IMR-90 (cell line): ENCODE data around the gene RET. TPM values are rescaled to one million over a fixed set of nuclear protein-coding genes. Genes with fewer than 3 reads are reported as not detected.

Experiments used
- ATAC-seq: fragments of 200-7000 bp; cut with Tn5 transposase; 2 replicates; pipeline ENCODE4 v1.9.1; 2020; ENCODE audit warnings: low read depth, mild to moderate bottlenecking, moderate library complexity
- BruUV-seq: library from RNA; stranded (reverse); fragments of 400-500 nt; replicated peaks from 2 replicates; lab custom pipeline; 2021; lab: Mats Ljungman, UMichigan
- CTCF ChIA-PET: fragments of 300-600 bp; formaldehyde crosslinking; extraction: SDS; loops from one replicate; lab custom pipeline; 2021; ENCODE audit warnings: antibody characterized with exemption; lab: Yijun Ruan, JAX
- POLR2A ChIA-PET: fragments of 300-600 bp; sonication (Branson Sonifier 250); formaldehyde crosslinking; loops from one replicate; lab custom pipeline; 2022; ENCODE audit warnings: antibody characterized with exemption; ENCODE audit not compliant: unreplicated experiment; lab: Charles Lee
- DNase-seq: peaks from one replicate; pipeline ENCODE4 v3.0.0; 2013
- H2AFZ ChIP-seq: replicated peaks from 2 replicates; pipeline ENCODE3; 2013; ENCODE audit warnings: low read length, mild to moderate bottlenecking; ENCODE audit not compliant: poor library complexity
- H2AK5ac ChIP-seq: 2 replicates; pipeline ENCODE4 v1.6.1; 2013; ENCODE audit warnings: low read depth, low read length, inconsistent platforms
- H2AK9ac ChIP-seq: replicated peaks from 2 replicates; pipeline ENCODE3; 2013; ENCODE audit warnings: mild to moderate bottlenecking, low read depth, low read length, moderate library complexity; ENCODE audit not compliant: poor library complexity
- H2BK120ac ChIP-seq: 2 replicates; pipeline ENCODE4 v1.6.1; 2013; ENCODE audit warnings: low read depth, low read length, inconsistent platforms
- H2BK15ac ChIP-seq: 3 replicates; pipeline ENCODE4 v1.6.1; 2013; ENCODE audit warnings: low read depth, low read length, inconsistent platforms
- H2BK20ac ChIP-seq: 2 replicates; pipeline ENCODE4 v1.6.1; 2013; ENCODE audit warnings: low read depth, mild to moderate bottlenecking, inconsistent platforms, low read length, moderate library complexity
- H2BK5ac ChIP-seq: 2 replicates; pipeline ENCODE4 v1.6.1; 2013; ENCODE audit warnings: mild to moderate bottlenecking, low read depth, low read length, inconsistent platforms; ENCODE audit not compliant: poor library complexity, severe bottlenecking
- H3K14ac ChIP-seq: replicated peaks from 2 replicates; pipeline ENCODE4 v1.6.1; 2013; ENCODE audit warnings: low read depth, low read length, inconsistent platforms
- H3K18ac ChIP-seq: 2 replicates; pipeline ENCODE4 v1.6.1; 2013; ENCODE audit warnings: low read depth, low read length, control low read depth
- H3K23ac ChIP-seq: 2 replicates; pipeline ENCODE4 v1.6.1; 2013; ENCODE audit warnings: low read depth, low read length, inconsistent platforms
- H3K27ac ChIP-seq: 2 replicates; pipeline ENCODE4 v1.5.1; 2013; ENCODE audit warnings: mild to moderate bottlenecking, control low read depth, low read length; ENCODE audit not compliant: insufficient read depth
- H3K27me3 ChIP-seq: 2 replicates; pipeline ENCODE4 v1.6.1; 2013; ENCODE audit warnings: low read length; ENCODE audit not compliant: control insufficient read depth, insufficient read depth
- H3K36me3 ChIP-seq: 2 replicates; pipeline ENCODE4 v1.6.1; 2013; ENCODE audit warnings: low read length, mixed read lengths; ENCODE audit not compliant: control insufficient read depth, insufficient read depth
- H3K4ac ChIP-seq: 2 replicates; pipeline ENCODE4 v1.6.1; 2013; ENCODE audit warnings: low read depth, low read length, inconsistent platforms
- H3K4me1 ChIP-seq: 2 replicates; pipeline ENCODE4 v1.6.1; 2013; ENCODE audit warnings: low read length, mixed read lengths; ENCODE audit not compliant: control insufficient read depth, insufficient read depth
- H3K4me2 ChIP-seq: 2 replicates; pipeline ENCODE4 v1.6.1; 2013; ENCODE audit warnings: low read depth, mild to moderate bottlenecking, control low read depth, low read length, moderate library complexity
- H3K4me3 ChIP-seq: 2 replicates; pipeline ENCODE4 v1.5.1; 2013; ENCODE audit warnings: low read depth, mild to moderate bottlenecking, control low read depth, low read length, moderate library complexity; ENCODE audit not compliant: insufficient read depth
- H3K56ac ChIP-seq: 2 replicates; pipeline ENCODE4 v1.6.1; 2013; ENCODE audit warnings: low read length, inconsistent platforms; ENCODE audit not compliant: insufficient read depth; ENCODE audit errors: extremely low read depth
- H3K79me1 ChIP-seq, 2 experiments: 2 replicates each; pipeline ENCODE4 v1.6.1; 2013; ENCODE audit warnings: low read length in 2 of 2, inconsistent platforms in 1 of 2, low read depth in 1 of 2
- H3K9ac ChIP-seq: 2 replicates; pipeline ENCODE4 v1.6.1; 2013; ENCODE audit warnings: low read depth, low read length, control low read depth
- H3K9me1 ChIP-seq: 2 replicates; pipeline ENCODE4 v1.6.1; 2013; ENCODE audit warnings: low read length, inconsistent platforms; ENCODE audit not compliant: insufficient read depth
- H3K9me3 ChIP-seq: 2 replicates; pipeline ENCODE4 v1.6.1; 2013; ENCODE audit warnings: low read length; ENCODE audit not compliant: control insufficient read depth, insufficient read depth
- H4K20me1 ChIP-seq: 2 replicates; pipeline ENCODE4 v1.6.1; 2013; ENCODE audit warnings: low read length, inconsistent platforms; ENCODE audit not compliant: insufficient read depth
- H4K5ac ChIP-seq: 2 replicates; pipeline ENCODE4 v1.6.1; 2013; ENCODE audit warnings: mild to moderate bottlenecking, low read depth, low read length, control low read depth
- H4K8ac ChIP-seq, 2 experiments: 2 replicates each; pipeline ENCODE4 v1.6.1; 2013; ENCODE audit warnings: low read depth in 2 of 2, low read length in 2 of 2, control low read depth in 1 of 2, inconsistent platforms in 1 of 2
- H4K91ac ChIP-seq: 2 replicates; pipeline ENCODE4 v1.6.1; 2013; ENCODE audit warnings: low read depth, low read length, inconsistent platforms; ENCODE audit not compliant: insufficient read depth
- MAZ ChIP-seq: IDR thresholded peaks from 2 replicates; pipeline ENCODE4 v1.6.1; 2012; ENCODE audit warnings: low read depth, mild to moderate bottlenecking, low read length, improper control_type of control experiment, moderate library complexity, borderline replicate concordance
- RAD21 ChIP-seq: IDR thresholded peaks from 2 replicates; pipeline ENCODE4 v1.6.1; 2012; ENCODE audit warnings: low read length, improper control_type of control experiment
- RCOR1 ChIP-seq: IDR thresholded peaks from 2 replicates; pipeline ENCODE4 v1.6.1; 2012; ENCODE audit warnings: mild to moderate bottlenecking, low read length, improper control_type of control experiment; ENCODE audit not compliant: insufficient replicate concordance
- WGBS, 2 experiments: methylation state at CpG; one replicate each; pipeline versions ENCODE4 v1.1.5 to v1.1.7; 2013; ENCODE audit warnings: missing lambda C conversion rate in 2 of 2; ENCODE audit not compliant: insufficient read length in 1 of 2; ENCODE audit errors: extremely low coverage in 2 of 2; 5-methylcytosine and 5-hydroxymethylcytosine counted together
- dilution Hi-C: fragments of 300-500 bp; cut with HindIII; formaldehyde crosslinking; loops from one replicate; pipeline ENCODE4 v1.14.3; 2018; ENCODE audit warnings: low sequenced_read_pairs; ENCODE audit not compliant: unreplicated experiment
- in situ Hi-C: fragments of 300-500 bp; cut with MboI; formaldehyde crosslinking; loops from 3 replicates; pipeline ENCODE4 v1.14.3; 2019; ENCODE audit warnings: low sequenced_read_pairs, inconsistent platforms, mixed read lengths
- intact Hi-C: fragments of 100-400 bp; cut with micrococcal nuclease; formaldehyde crosslinking; loops from 2 replicates; pipeline ENCODE4 v1.10.0; 2022
- polyA plus RNA-seq, 3 experiments: library from polyadenylated mRNA; depleted of rRNA; stranded (reverse); fragments of >200 nt; gene quantifications; 2 replicates each; pipeline ENCODE4 v1.2.3, GENCODE V29; 2012; ENCODE audit warnings: low replicate concordance in 1 of 3
- total RNA-seq: library from RNA; depleted of rRNA; stranded (reverse); fragments of >200 nt; gene quantifications from 2 replicates; pipeline ENCODE4 v1.2.3, GENCODE V29; 2012
- TF ChIP-seq, protein P1 (sequence below): conservative IDR thresholded peaks from 2 replicates; pipeline ENCODE4 v1.5.1; 2012; ENCODE audit warnings: mild to moderate bottlenecking, low read depth, low read length, improper control_type of control experiment

The RET gene
- total and polyA plus RNA-seq, 2 of the 4 experiments (the other 2 are of a cell fraction) = 0.10 to 0.18 TPM

GRCh38 chr10:43134126-43134905 lies 57.4 kb downstream of the RET start:
- BruUV-seq = no TSS peak
- TF ChIP-seq RAD21 (no peak), RCOR1 (no peak), MAZ (no peak)
- TF ChIP-seq, protein P1, sequence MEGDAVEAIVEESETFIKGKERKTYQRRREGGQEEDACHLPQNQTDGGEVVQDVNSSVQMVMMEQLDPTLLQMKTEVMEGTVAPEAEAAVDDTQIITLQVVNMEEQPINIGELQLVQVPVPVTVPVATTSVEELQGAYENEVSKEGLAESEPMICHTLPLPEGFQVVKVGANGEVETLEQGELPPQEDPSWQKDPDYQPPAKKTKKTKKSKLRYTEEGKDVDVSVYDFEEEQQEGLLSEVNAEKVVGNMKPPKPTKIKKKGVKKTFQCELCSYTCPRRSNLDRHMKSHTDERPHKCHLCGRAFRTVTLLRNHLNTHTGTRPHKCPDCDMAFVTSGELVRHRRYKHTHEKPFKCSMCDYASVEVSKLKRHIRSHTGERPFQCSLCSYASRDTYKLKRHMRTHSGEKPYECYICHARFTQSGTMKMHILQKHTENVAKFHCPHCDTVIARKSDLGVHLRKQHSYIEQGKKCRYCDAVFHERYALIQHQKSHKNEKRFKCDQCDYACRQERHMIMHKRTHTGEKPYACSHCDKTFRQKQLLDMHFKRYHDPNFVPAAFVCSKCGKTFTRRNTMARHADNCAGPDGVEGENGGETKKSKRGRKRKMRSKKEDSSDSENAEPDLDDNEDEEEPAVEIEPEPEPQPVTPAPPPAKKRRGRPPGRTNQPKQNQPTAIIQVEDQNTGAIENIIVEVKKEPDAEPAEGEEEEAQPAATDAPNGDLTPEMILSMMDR = no peak
- ATAC-seq (no peak), DNase-seq (no peak)
- Histone ChIP-seq H3K9me3 (no peaks in the 10 kb centered on the region), H3K36me3 (no peaks in the 10 kb centered on the region), H4K91ac (no peak overlapping the region), H3K14ac (no peak overlapping the region), H2BK20ac (no peak overlapping the region), H3K27ac (no peak overlapping the region), H3K4me3 (no peak overlapping the region), H4K20me1 (peaks cover 3% of the 10 kb centered on the region; the same call in 1 of the 2 replicates), H4K8ac (no peak overlapping the region), H2BK15ac (no peak overlapping the region), H3K4me2 (no peak overlapping the region), H2AK5ac (no peak overlapping the region), H2BK120ac (no peak overlapping the region), H3K18ac (no peak overlapping the region), H3K4ac (no peak overlapping the region), H3K23ac (no peak overlapping the region), H3K9ac (no peak overlapping the region), H3K4me1 (peaks cover 7% of the 10 kb centered on the region), H3K56ac (no peak overlapping the region), H3K27me3 (peaks cover 2% of the 10 kb centered on the region; the same call in 1 of the 2 replicates), H3K9me1 (peaks cover 6% of the 10 kb centered on the region; the same call in 1 of the 2 replicates), H2AFZ (no peak overlapping the region), H4K5ac (no peak overlapping the region), H3K79me1 (peaks cover under 1 to 17% of the 10 kb centered on the region in 2 experiments; a peak in 3 of 4 replicates), H2AK9ac (no peak overlapping the region), H2BK5ac (no peak overlapping the region)
- ChIA-PET POLR2A (no interaction called here), CTCF (interaction anchor here (0.6 to 1.3 kb wide), 3 partner anchors 12 to 70 kb away, joined by 3 to 4 read pairs (median 3); no protein-coding TSS in a partner anchor)
- in situ Hi-C loops = loop anchor here (25.0 kb wide), 1 partner anchor 1853 kb away; the partner anchor contains the start of gene DEPP1
- intact Hi-C loops = no loop called here
- no CpG with 5 or more reads among the region's 5 CpGs for WGBS, 2 experiments
- dilution Hi-C loops = no loop called here
